GM21390 (cell line): ENCODE measurements around the gene HERC5.
"Not testable (repeated sequence)": the region's sequence is repeated elsewhere in the genome, so short reads cannot be mapped to it uniquely, and the experiment has no call there.

Source experiments
- ATAC-seq: cut with Tn5 transposase; IDR thresholded peaks from one replicate; pipeline ENCODE4 v1.9.1; 2021; ENCODE audit not compliant: unreplicated experiment

The HERC5 gene

GRCh38 chr4:88517825-88518224 is 60.9 kb downstream of the HERC5 start:
- no peak for ATAC-seq

GRCh38 chr4:88518911-88519310 is 62.0 kb downstream of the HERC5 start:
- ATAC-seq: no peak

- ATAC-seq: peak; percentile 29
These were observed 65.9 kb downstream of the HERC5 start for GRCh38 chr4:88522702-88523324.

GRCh38 chr4:88523325-88524129 is 66.6 kb downstream of the HERC5 start, which contains the start of gene PYURF:
Gene PYURF (minus strand): TSS chr4:88523776. CDS start chr4:88523700, 76 bp downstream.
- peak; percentile 85 for ATAC-seq

- no peak for ATAC-seq
These were observed 67.3 kb downstream of the HERC5 start for GRCh38 chr4:88524171-88524570.

- no peak for ATAC-seq
These were observed 69.4 kb downstream of the HERC5 start for GRCh38 chr4:88526221-88526815.

GRCh38 chr4:88527787-88528186 is 70.9 kb downstream of the HERC5 start:
- ATAC-seq: peak; percentile 39

GRCh38 chr4:88528861-88529260 is 71.9 kb downstream of the HERC5 start:
- no peak for ATAC-seq

GRCh38 chr4:88531549-88531948 is 74.6 kb downstream of the HERC5 start:
- ATAC-seq: no peak

- ATAC-seq: no peak
These were observed 76.3 kb downstream of the HERC5 start for GRCh38 chr4:88533088-88533790.

GRCh38 chr4:88533937-88534750 is 77.2 kb downstream of the HERC5 start:
- ATAC-seq: no peak

GRCh38 chr4:88535090-88535755 is 78.3 kb downstream of the HERC5 start:
- ATAC-seq: no peak

GRCh38 chr4:88537709-88538108 is 80.8 kb downstream of the HERC5 start:
- no peak for ATAC-seq

- ATAC-seq: not testable (repeated sequence)
These were observed 82.6 kb downstream of the HERC5 start for GRCh38 chr4:88539322-88540068.

GRCh38 chr4:88549815-88550214 is 92.9 kb downstream of the HERC5 start:
- no peak for ATAC-seq
